Measurements from ENCODE around the gene DYRK3.
"Not testable (repeated sequence)": the region's sequence is repeated elsewhere in the genome, so short reads cannot be mapped to it uniquely, and the experiment has no call there.

DYRK3 gene

GRCh38 chr1:206635080-206635977, at the start of gene DYRK3:
Gene DYRK3 (plus strand): TSS chr1:206635536. CDS start chr1:206635704, 168 bp downstream.
- peak; percentile 86 to 88 for DNase-seq

- DNase-seq = no peak
Measured at GRCh38 chr1:206586501-206587445, 48.6 kb upstream of the DYRK3 start.

GRCh38 chr1:206587904-206588303, 47.4 kb upstream of the DYRK3 start:
- DNase-seq = no peak

DNA sequence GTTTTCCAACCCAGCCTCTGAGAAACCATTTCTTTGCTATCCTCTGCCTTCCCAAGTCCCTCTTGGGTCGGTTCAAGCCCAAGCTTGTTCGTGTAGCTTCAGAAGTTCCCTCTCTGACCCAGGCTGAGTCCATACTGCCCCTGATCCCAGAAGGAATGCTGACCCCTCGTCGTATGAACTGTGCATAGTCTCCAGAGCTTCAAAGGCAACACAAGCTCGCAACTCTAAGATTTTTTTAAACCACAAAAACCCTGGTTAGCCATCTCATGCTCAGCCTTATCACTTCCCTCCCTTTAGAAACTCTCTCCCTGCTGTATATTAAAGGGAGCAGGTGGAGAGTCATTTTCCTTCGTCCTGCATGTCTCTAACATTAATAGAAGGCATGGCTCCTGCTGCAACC, 46.8 kb upstream of the DYRK3 start:
- DNase-seq = no peak

DNA sequence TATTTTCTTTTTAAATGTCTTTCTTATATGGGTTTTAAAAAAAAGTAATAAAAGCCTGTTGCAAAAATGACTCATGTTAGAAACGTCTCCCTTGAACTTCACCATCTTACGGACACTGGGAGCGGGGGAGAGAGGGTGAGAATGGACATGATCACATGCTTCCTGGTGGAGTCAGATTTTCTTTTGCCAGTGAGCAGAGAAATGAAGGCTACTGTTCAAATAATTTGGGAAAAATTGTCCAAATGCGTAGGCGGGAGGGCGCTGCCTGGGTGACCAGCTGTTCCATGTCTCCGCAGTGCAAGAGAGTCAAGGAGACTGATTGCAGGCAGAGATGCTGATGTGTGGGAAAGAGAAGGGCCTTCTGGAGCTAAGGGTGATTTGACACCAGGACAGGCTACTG, 46.1 kb upstream of the DYRK3 start:
- no peak for DNase-seq

GRCh38 chr1:206590025-206590758, 45.1 kb upstream of the DYRK3 start:
- DNase-seq = no peak

DNA sequence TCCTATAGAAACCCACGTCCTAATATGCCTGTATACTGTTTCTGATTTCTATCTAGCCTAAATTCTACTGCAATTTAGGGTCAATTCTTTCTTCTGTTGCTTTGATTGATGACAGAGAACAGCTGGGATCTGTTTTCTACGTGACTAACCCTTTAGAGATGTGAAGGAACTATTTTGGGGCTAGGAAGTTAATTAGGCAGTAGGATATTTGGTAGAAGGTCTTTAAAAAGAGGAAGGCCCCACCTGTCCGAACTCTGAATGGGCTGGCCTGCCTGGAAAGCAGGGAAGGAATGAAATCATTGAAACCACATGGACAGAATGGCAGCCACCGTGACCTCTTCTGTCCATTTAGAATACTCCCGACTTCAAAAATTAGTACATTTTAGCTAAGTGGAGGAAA, 44.1 kb upstream of the DYRK3 start:
- DNase-seq = no peak

GRCh38 chr1:206591696-206592095, 43.6 kb upstream of the DYRK3 start:
- DNase-seq = no peak

- DNase-seq = no peak
Measured at GRCh38 chr1:206593351-206593925, 41.9 kb upstream of the DYRK3 start.

- no peak for DNase-seq
Measured at GRCh38 chr1:206595581-206596318, 39.6 kb upstream of the DYRK3 start.

DNA sequence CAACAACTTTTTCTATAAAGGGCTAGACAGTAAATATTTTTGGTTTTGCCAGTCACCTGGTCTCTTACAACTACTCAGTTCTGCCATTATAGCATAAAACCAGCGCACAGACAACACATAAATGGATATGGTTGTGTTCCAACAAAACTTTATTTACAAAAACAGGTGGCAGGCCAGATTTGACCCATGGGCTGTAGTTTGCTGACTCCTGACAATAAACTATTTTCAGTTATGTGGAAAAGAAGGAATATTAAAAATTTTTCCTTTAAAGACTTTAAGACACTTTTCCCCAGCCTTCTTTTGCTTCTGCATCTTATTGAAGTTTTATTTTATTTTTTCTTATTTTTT, 39.0 kb upstream of the DYRK3 start:
- DNase-seq = no peak

GRCh38 chr1:206600527-206600926, 34.8 kb upstream of the DYRK3 start:
- DNase-seq = no peak

- no peak for DNase-seq
Measured at GRCh38 chr1:206604861-206605260, 30.5 kb upstream of the DYRK3 start.

GRCh38 chr1:206606867-206607266, 28.5 kb upstream of the DYRK3 start:
- DNase-seq = peak; percentile 67 to 85

DNA sequence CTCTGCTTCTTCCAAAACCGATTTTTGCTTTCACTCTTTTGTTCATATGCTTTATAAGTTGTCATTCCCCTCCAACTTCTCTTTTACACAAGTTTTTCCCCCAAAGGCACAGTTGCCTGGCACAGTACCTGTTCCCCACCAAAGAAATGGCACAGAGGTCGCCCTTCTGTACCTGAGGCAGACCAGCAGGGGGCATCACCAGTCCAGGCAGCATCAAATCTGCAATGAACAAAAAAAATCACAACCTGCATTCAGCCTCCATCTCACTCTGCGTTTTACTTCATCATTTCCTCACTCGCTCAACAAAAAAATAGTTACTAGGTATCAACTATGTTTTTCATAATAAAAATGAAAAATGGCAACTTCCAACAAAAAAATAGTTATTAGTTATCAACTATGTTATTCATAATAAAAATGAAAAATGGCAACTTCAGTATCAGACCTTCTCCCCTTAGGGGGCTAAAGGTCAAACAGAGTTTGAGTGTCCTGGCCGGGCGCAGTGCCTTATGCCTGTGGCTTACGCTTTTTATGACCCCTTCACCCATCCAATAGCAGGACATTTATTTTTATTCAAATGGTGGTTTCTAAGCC, 27.1 kb upstream of the DYRK3 start:
- DNase-seq = peak; percentile 61 to 72

- no peak for DNase-seq
Measured at GRCh38 chr1:206609229-206609991, 25.9 kb upstream of the DYRK3 start.

DNA sequence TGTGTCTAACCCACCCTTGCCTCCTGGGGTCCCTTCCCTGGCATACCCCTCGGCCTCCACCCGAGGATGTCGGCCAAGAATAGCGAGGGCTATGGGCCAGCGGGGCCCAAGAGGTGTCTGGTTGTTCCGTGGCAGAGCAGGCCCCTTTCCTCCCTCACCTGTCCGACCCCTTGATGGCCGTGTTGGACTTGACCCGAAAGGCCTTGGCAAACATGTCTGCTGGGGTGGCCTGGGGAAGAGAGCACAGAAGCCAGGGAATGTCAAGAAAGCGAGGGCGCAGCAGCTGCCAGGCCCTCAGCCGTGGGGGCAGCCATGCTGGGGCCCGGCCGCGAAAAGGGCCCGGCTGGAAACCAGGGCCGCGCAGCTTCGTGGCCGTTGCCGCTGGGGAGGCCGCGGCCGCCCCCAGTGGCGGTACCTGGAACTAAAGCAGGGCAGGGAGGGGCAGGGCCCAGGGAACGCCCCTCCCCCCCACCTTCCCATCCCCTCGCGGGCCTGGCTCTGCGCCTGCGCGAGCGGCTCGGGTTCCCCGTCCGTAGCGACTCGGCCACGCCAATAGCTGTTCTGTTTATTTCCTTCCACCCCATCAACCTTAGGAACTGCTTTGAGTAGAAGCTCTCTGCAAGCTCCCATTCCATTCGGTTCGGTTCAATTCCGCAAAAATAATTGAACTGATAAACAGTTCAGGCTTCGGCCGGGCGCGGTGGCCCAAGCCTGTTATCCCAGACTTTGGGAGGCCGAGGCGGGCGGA, 23.0 kb upstream of the DYRK3 start, which contains the start of gene EIF2D:
Gene EIF2D (minus strand): TSS at position 337 of the 748 bp plus-strand sequence. CDS start 123 bp downstream, at position 214.
- DNase-seq = peak; percentile 83 to 90

- not testable (repeated sequence) for DNase-seq
Measured at GRCh38 chr1:206626396-206626795, 8.9 kb upstream of the DYRK3 start.

- no peak for DNase-seq
Measured at GRCh38 chr1:206628916-206629315, 6.4 kb upstream of the DYRK3 start.

DNA sequence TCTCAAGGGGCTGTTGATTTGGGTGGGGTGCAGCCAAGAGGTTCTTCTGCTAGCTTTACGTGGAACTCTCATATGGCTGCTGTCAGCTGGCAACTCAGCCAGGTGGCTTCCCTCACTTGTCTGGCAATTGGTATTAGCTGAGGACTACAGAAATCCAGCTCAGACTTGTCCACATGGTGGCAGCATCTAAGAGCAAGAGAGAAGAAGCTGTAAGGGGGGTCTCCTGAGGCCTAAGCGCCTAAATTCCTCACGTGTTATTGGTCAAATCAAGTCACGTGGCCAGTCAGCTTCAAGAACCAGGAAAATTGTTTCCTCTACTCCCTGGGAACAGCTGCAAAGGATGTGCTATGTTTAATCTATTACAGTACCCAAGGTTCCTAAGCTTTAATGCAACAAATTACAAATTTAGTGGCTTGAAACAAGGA, 4.2 kb upstream of the DYRK3 start:
- peak; percentile 94 for DNase-seq

All from Kasumi-1 (cell line).